ENCODE results near the gene TMEM128.
A peak's percentile ranks its signal among the peaks of the same experiment; 100 is the strongest.
"Not testable (repeated sequence)": the region's sequence is repeated elsewhere in the genome, so short reads cannot be mapped to it uniquely, and the experiment has no call there.

Gene TMEM128

GRCh38 chr4:4269856-4270255 is 21.8 kb upstream of the TMEM128 start:
- H3K4me3 ChIP-seq (ENCODE audit: low read depth, low read length): no peak overlapping the region
- TF ChIP-seq CTCF (conservative IDR thresholded peaks at IDR 0.05; ENCODE audit: low read depth, low read length): no peak
- peak; percentile 76 for DNase-seq (ENCODE audit: low read depth)

GRCh38 chr4:4269331-4269731 is 21.3 kb upstream of the TMEM128 start:
- TF ChIP-seq CTCF (conservative IDR thresholded peaks at IDR 0.05; ENCODE audit: low read depth, low read length): no peak
- no peak for DNase-seq (ENCODE audit: low read depth)
- H3K4me3 ChIP-seq (ENCODE audit: low read depth, low read length): no peak overlapping the region

- H3K4me3 ChIP-seq (ENCODE audit: low read depth, low read length): no peak overlapping the region
- DNase-seq (ENCODE audit: low read depth): peak; percentile 40
- no peak for TF ChIP-seq CTCF (conservative IDR thresholded peaks at IDR 0.05; ENCODE audit: low read depth, low read length)
Observed at GRCh38 chr4:4268776-4269175, 20.8 kb upstream of the TMEM128 start.

- no peak for TF ChIP-seq CTCF (conservative IDR thresholded peaks at IDR 0.05; ENCODE audit: low read depth, low read length)
- H3K4me3 ChIP-seq (ENCODE audit: low read depth, low read length): no peak overlapping the region
- DNase-seq (ENCODE audit: low read depth): peak; percentile 39
Observed at GRCh38 chr4:4267981-4268380, 20.0 kb upstream of the TMEM128 start.

GRCh38 chr4:4260185-4260751 is 12.2 kb upstream of the TMEM128 start:
- H3K4me3 ChIP-seq (ENCODE audit: low read depth, low read length): no peak overlapping the region
- TF ChIP-seq CTCF (conservative IDR thresholded peaks at IDR 0.05; ENCODE audit: low read depth, low read length): peak; percentile 58
- DNase-seq (ENCODE audit: low read depth): peak; percentile 88

- DNase-seq (ENCODE audit: low read depth): no peak
- H3K4me3 ChIP-seq (ENCODE audit: low read depth, low read length): no peak overlapping the region
Observed at GRCh38 chr4:4259484-4260100, 11.6 kb upstream of the TMEM128 start.

GRCh38 chr4:4257705-4258104 is 9.7 kb upstream of the TMEM128 start:
- DNase-seq (ENCODE audit: low read depth): not testable (repeated sequence)

More at GRCh38 chr4:4259484-4260100, 11.6 kb upstream of the TMEM128 start:
- no peak for TF ChIP-seq CTCF (conservative IDR thresholded peaks at IDR 0.05; ENCODE audit: low read depth, low read length)

More at GRCh38 chr4:4257705-4258104, 9.7 kb upstream of the TMEM128 start:
- not testable (repeated sequence) for H3K4me3 ChIP-seq (ENCODE audit: low read depth, low read length)
